Transverse colon (tissue), 4 donors: ENCODE measurements around the gene RAB40A. TPM values are rescaled to one million over a fixed set of nuclear protein-coding genes. Genes with fewer than 3 reads are reported as not detected.

Experiments used
- DNase-seq: peaks from one replicate; pipeline ENCODE4 v3.0.0-alpha.2; 2019
- H3K27ac ChIP-seq, 4 donors: fragments of 200-600 bp; sonication (generic); 2 replicates each; pipeline ENCODE4 v1.5.1; 2016 to 2018; ENCODE audit warnings: inconsistent platforms in 4 of 4
- H3K27me3 ChIP-seq: fragments of 200-600 bp; sonication (generic); 2 replicates; pipeline ENCODE4 v1.5.1; 2017; ENCODE audit warnings: inconsistent platforms
- H3K36me3 ChIP-seq, 4 donors: fragments of 200-600 bp; sonication (generic); 2 replicates each; pipeline ENCODE4 v1.5.1; 2017 to 2019; ENCODE audit warnings: inconsistent platforms in 4 of 4
- H3K4me1 ChIP-seq, 4 donors: fragments of 200-600 bp; sonication (generic); 2 replicates each; pipeline ENCODE4 v1.5.1; 2017 to 2020; ENCODE audit warnings: inconsistent platforms in 4 of 4
- H3K4me3 ChIP-seq, 4 donors: fragments of 200-600 bp; sonication (generic); 1 replicate in 1 of 4; 2 replicates in 3 of 4; pipeline versions ENCODE4 v1.5.1 to v1.6.1; 2017 to 2019; ENCODE audit warnings: inconsistent platforms in 4 of 4
- H3K9me3 ChIP-seq, 2 donors: fragments of 200-600 bp; sonication (generic); 2 replicates each; pipeline ENCODE4 v1.5.1; 2017 to 2019; ENCODE audit warnings: inconsistent platforms in 2 of 2
- EP300 ChIP-seq: sonication (generic); formaldehyde crosslinking; IDR thresholded peaks from one replicate; pipeline ENCODE4 v1.6.1; 2017; ENCODE audit warnings: antibody characterized with exemption, low read depth
- POLR2A ChIP-seq: fragments of 450-650 bp; IDR thresholded peaks from one replicate; pipeline ENCODE4 v1.6.1; 2016; ENCODE audit warnings: antibody characterized with exemption, mild to moderate bottlenecking, moderate library complexity
- POLR2AphosphoS5 ChIP-seq, 3 donors: sonication (generic); formaldehyde crosslinking; IDR thresholded peaks; one replicate each; pipeline ENCODE4 v1.6.1; 2016; ENCODE audit warnings: antibody characterized with exemption in 3 of 3
- WGBS, 2 donors: methylation state at CpG; one replicate each; pipeline ENCODE4 v1.1.5; 2018; ENCODE audit warnings: low coverage in 1 of 2; 5-methylcytosine and 5-hydroxymethylcytosine counted together
- in situ Hi-C, 4 donors: fragments of 200-750 bp; cut with MboI; loops; one replicate each; pipeline versions ENCODE4 v1.15.0 to v1.15.1; 2017; ENCODE audit warnings: low sequenced_read_pairs in 3 of 4, low pct_ligation_motif_present in 1 of 4, low pct_unique_long_range_greater_than_20kb in 1 of 4
- intact Hi-C: fragments of 100-400 bp; cut with DNase I; formaldehyde crosslinking; loops from one replicate; pipeline ENCODE4 v1.15.1; 2023; ENCODE audit warnings: low total_unique reads
- total RNA-seq, 4 donors: library from RNA; depleted of rRNA; stranded (reverse); fragments of >200 nt; gene quantifications; one replicate each; pipeline ENCODE4 v1.1.0, GENCODE V29; 2016
- TF ChIP-seq, protein P1 (sequence below), 5 experiments: fragments of 200-600 bp in 3 of 5; fragments of 450-650 bp in 2 of 5; sonication (generic) in 3 of 5; IDR thresholded peaks; 1 replicate in 2 of 5; 2 replicates in 3 of 5; pipeline ENCODE4 v1.5.1; 2016 to 2017; ENCODE audit warnings: antibody characterized with exemption in 5 of 5, inconsistent platforms in 3 of 5, mild to moderate bottlenecking in 2 of 5, moderate library complexity in 1 of 5

The RAB40A gene
- total RNA-seq, 4 donors from 2014 or later, result 0.55 to 1.4 TPM; not detected in 2

DNA sequence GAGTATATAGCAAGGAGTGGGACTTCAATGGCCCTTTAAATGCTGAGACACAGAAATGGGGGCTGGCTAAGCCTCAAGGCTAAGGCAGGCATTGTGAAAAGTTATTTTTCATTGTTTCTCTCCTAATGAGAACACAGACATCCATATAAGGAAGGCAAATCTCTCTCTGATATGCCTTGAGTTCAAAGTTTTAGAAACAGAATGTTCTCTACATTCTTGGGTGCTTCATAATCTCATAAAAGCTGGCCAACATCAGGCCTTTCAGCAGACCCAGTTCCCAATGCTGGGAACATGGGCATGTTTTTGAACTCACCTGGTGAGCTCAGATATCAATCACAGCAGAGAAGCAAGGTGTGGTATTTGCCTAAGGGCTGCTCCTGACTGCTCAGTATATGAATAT lies 19.4 kb upstream of the RAB40A start:
- TF ChIP-seq EP300 (no peak), POLR2A (no peak), POLR2AphosphoS5 (IDR thresholded peaks at IDR 0.05) (no peak)
- TF ChIP-seq, protein P1, sequence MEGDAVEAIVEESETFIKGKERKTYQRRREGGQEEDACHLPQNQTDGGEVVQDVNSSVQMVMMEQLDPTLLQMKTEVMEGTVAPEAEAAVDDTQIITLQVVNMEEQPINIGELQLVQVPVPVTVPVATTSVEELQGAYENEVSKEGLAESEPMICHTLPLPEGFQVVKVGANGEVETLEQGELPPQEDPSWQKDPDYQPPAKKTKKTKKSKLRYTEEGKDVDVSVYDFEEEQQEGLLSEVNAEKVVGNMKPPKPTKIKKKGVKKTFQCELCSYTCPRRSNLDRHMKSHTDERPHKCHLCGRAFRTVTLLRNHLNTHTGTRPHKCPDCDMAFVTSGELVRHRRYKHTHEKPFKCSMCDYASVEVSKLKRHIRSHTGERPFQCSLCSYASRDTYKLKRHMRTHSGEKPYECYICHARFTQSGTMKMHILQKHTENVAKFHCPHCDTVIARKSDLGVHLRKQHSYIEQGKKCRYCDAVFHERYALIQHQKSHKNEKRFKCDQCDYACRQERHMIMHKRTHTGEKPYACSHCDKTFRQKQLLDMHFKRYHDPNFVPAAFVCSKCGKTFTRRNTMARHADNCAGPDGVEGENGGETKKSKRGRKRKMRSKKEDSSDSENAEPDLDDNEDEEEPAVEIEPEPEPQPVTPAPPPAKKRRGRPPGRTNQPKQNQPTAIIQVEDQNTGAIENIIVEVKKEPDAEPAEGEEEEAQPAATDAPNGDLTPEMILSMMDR (IDR thresholded peaks at IDR 0.05), result no peak
- intact Hi-C loops, result no loop called here
- no peak overlapping the region for H3K4me3 ChIP-seq
- no peaks in the 10 kb centered on the region for H3K27me3 ChIP-seq
- H3K36me3 ChIP-seq, result no peaks in the 10 kb centered on the region
- no peaks in the 10 kb centered on the region for H3K9me3 ChIP-seq
- DNase-seq, result no peak
- in situ Hi-C loops, result loop anchor here (10.0 to 25.0 kb wide), 3 partner anchors 249 to 286 kb away; partner anchors contain the start of gene PLP1 (in 1 of the 4)
- peaks cover 0 to 2% (median 0%) of the 10 kb centered on the region in 4 donors for H3K4me1 ChIP-seq
- peak overlapping the region in 3 of 4 donors; percentile 26 to 51 (median 31) for H3K27ac ChIP-seq

DNA sequence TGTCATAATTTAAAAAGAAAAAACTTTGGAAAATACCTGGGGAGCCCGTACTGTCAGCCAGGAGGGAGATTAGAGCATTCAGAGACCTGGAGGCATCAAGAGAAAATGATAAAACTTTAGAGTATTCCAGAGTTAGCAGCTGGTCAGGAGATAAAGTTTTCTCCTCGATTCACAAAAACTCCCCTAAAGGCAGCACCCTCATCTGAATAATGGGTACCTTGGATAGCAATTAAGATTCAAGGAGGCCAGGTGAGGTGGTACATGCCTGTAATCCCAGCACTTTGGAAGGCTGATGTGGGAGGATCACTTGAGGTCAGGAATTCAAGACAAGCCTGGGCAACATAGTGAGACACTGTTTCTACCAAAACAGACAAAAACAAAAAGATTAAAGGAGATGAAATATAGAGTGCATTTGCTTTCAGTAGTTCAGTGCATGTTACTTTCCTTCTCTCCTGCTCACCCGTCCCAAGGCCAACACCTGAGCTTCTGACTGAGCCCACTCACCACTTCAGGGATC lies 18.6 kb upstream of the RAB40A start:
- no peaks in the 10 kb centered on the region for H3K9me3 ChIP-seq
- no peak overlapping the region for H3K4me3 ChIP-seq
- no peak for TF ChIP-seq EP300
- TF ChIP-seq, protein P1 (IDR thresholded peaks at IDR 0.05), result no peak
- no peak for TF ChIP-seq POLR2AphosphoS5 (IDR thresholded peaks at IDR 0.05)
- no peak for TF ChIP-seq POLR2A
- H3K4me1 ChIP-seq, result peaks cover 0 to 2% (median 0%) of the 10 kb centered on the region in 4 donors
- no peaks in the 10 kb centered on the region for H3K36me3 ChIP-seq
- intact Hi-C loops (no loop called here), in situ Hi-C loops (loop anchor here (10.0 to 25.0 kb wide), 3 partner anchors 249 to 287 kb away; partner anchors contain the start of gene PLP1 (in 1 of the 4))
- DNase-seq, result no peak
- H3K27ac ChIP-seq, result peak overlapping the region in 3 of 4 donors; percentile 17 to 51 (median 26)
- no peaks in the 10 kb centered on the region for H3K27me3 ChIP-seq
- 66 to 100% methylated on average over 1 to 3 of the region's 3 CpGs for WGBS, 2 donors

DNA sequence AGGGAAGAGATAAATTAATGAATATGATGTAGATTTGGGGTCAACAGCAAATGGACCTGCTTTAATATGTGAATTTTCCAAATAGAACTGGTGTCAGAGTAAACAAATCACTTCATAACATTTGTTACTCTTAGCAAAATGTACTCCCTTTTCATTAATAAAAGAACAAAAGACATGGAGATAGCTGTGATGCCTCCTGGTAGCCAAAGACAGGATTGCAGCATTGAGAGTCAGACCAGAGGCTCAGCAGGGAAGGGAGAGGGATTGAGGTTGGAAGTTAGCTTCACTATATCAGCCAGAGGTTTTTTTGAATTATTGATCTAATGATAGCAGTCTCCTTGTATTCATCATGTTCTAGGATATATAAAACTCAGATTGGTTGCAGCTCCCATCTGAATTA lies 17.4 kb upstream of the RAB40A start:
- peaks cover 0 to 2% (median 0%) of the 10 kb centered on the region in 4 donors for H3K4me1 ChIP-seq
- H3K4me3 ChIP-seq, result no peak overlapping the region
- peak overlapping the region; percentile 24 to 53 (median 47) for H3K27ac ChIP-seq
- in situ Hi-C loops (loop anchor here (10.0 to 25.0 kb wide), 3 partner anchors 251 to 288 kb away; partner anchors contain the start of gene PLP1 (in 1 of the 4)), intact Hi-C loops (no loop called here)
- DNase-seq, result no peak
- no peaks in the 10 kb centered on the region for H3K9me3 ChIP-seq
- no peaks in the 10 kb centered on the region for H3K36me3 ChIP-seq
- no peaks in the 10 kb centered on the region for H3K27me3 ChIP-seq
- TF ChIP-seq POLR2AphosphoS5 (IDR thresholded peaks at IDR 0.05) (no peak), EP300 (no peak), POLR2A (no peak)
- TF ChIP-seq, protein P1 (IDR thresholded peaks at IDR 0.05), result no peak

DNA sequence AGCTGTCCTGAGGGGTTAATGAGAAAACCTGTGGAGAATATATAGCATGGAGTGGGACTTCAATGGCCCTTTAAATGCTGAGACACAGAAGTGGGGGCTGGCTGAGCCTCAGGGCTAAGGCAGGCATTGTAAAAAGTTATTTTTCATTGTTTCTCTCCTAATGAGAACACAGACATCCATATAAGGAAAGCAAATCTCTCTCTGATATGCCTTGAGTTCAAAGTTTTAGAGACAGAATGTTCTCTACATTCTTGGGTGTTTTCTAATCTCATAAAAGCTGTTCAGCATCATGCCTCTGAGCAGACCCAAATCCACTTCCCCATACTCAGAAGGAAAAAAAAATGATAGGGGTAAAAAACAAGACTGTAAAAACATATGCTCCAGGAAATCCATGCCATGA lies 16.8 kb upstream of the RAB40A start:
- DNase-seq, result no peak
- in situ Hi-C loops, result loop anchor here (10.0 to 25.0 kb wide), 3 partner anchors 251 to 289 kb away; partner anchors contain the start of gene PLP1 (in 1 of the 4)
- Histone ChIP-seq H3K36me3 (no peaks in the 10 kb centered on the region), H3K27me3 (no peaks in the 10 kb centered on the region), H3K27ac (peak overlapping the region; percentile 13 to 53 (median 47)), H3K4me1 (peaks cover 0 to 2% (median 0%) of the 10 kb centered on the region in 4 donors), H3K4me3 (no peak overlapping the region), H3K9me3 (no peaks in the 10 kb centered on the region)
- intact Hi-C loops, result no loop called here
- TF ChIP-seq, protein P1 (IDR thresholded peaks at IDR 0.05), result no peak
- TF ChIP-seq POLR2AphosphoS5 (IDR thresholded peaks at IDR 0.05) (no peak), EP300 (no peak), POLR2A (no peak)
